ENCODE results near the gene HES5.

Gene HES5

DNA sequence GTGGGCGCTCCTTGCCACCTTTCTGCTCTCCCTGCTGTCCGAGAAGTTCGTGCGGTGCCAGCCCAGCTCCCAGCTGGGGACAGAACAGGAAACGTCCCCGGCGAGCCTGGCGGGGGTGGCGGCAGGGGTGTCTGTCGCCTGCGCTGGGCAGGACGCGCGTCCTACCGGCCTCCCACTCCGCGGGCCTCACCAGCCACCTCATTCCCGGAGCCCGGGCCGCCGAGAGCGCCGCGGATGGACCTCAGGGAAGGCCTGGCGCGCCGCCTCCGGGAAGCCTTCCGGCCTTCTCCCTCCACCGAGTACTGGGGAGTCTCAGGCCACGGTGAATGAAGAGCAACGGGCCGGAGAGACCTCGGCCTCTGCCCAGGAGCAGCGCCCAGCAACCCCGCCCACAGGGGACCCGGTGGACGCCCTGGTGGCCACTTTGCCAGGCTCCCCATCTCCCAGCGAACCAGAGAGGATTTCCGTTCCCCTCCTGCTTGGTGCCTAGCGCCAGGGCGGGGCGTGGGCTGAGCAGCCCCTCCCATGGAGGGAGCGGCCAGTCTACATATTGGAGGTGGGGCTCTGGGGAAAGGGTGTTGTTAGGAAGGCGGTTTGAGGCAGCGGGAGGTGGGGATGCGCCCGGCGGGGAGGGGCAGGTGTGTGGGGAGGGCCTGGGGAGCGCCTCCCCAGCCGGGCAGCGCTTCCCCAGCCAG lies 16.6 kb upstream of the HES5 start:
- peak; percentile 98 for DNase-seq

DNA sequence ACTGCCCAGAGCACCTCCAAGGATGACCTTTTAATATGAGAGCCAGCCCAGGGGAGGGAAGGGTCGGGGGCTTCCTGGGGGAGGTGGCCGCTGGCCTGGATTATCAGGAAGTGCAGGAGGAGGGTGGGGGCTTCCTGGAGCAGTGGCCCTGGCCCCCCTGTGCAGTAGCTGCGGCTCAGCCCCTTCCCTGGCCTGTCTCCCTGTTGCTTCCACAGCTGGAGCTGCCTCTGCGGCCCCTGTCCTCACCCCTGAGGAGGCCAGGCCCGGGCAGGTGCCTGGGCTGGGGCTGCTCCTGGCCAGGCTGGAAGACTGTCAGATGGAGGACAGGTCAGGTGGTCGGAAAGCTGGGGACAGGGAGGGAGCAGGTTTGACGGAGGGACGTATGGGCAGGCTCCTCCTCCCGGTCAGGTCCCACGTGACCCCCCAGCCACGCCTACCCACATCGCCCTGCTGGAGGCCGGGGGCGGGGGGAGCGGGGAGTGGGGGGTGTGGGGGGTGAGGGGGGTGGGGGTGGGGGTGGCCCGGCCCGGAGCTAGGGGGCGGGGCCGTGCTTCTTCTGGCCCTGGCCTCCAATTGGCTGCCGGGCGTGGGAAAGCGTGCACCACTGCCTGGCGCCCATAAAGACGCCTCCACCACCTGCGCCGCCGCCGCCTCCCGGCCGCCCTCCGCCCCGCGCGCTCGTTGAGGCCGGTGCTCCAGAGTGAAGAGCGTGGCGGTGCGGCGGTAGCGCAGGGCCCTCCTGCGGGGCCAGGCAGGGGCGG lies 15.9 kb upstream of the HES5 start:
- DNase-seq, result peak; percentile 97

DNA sequence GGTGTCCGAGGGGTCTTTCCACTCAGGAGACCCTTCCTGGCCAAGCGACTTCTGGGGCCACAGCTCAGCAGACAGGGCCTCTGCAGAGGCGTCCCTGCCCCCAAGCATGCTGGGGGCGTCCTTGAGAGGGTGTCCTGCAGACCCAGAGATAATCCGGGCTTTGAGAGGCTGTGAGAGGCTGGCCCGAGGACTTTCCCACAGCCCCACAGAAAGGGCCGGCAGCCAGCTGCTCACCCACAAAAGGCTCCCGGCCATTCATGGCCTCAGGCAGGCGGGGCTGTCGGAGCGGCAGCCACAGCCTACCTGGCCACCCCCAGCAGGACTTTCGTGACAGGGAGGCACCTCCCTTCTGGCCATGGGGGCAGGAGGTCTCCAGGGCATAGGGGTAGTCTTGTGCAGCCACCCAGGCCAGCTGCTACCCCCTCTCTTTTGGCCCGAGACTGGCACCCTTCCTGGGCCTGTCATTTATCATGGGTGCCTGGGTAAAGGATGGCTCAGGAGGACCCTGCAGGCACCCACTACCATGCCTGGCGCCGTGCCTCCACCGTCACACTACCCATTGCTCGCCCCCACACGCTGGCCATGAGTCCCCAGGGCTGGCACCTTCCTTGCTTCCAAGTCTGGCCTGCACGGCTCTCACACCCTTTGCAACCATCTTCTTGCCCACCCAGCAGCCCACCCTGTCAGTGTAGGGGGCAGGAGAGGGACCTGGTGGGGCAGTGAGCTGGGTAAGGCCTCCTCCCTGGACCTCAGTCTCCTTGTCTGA lies 15.0 kb upstream of the HES5 start:
- peak; percentile 69 for DNase-seq

DNA sequence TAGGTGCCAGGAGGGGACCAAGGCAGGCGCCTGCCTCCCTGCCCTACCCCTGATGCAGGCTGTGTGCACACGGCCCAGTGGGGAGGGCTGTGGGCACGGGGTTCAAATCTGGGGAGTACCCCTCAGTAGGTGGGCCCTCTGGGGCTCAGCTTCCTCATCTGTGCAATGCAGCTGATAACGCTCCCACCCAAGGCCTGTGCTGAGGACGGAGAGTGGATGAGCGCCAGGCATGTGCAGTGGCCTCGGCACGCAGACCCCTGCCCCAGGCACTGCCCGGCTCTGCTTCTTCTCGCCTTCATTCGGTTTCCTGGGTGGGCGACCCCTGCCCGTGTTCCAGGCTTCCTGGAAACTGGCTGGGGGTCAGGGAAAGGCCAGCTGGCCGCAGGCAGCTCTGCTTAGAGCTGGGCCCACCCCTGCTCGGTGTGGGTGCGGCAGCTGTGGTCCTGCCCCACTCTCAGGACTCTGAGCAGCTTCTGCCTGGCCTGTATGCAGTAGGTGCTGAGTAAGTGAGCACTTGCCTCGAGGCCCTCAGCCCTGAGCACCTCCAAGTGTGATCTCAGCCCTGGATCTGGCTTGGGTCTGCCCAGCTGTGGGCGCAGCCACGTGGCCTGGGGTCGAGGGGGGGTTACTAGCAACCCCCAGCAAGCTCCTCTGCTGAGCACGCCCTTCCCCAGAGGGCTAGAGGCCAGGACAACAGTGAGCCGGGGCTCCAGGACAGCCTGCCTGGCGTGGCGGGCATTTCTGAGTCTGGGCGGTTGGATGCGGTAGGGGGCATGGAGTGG lies 14.2 kb upstream of the HES5 start:
- peak; percentile 84 for DNase-seq

DNA sequence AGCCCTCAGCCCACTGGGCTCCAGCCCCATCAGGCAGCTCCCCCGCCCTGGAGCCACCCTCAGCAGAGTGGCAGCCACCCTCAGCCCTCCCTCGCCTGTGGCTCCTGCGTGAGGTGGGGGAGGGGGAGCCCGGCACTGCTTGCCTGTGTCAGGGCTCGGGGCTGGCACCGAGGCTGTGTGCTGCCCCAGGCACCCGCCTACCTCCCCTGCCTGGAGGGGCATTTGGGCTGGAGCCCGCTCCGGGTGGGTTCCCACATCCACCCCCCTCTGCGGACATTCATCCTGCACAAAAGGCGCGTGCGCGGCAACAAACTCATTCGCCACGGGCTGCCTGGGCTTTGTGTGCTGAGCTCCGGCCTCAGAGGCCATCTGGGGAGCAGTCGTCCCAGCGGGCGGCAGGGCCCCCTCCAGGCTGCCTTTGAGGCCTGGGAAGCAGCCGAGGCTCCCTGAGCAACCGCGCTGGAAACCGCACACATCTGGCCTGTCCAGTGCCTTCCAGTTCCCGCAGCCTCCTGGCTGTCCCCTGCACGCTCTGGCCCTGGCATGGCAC lies 13.6 kb upstream of the HES5 start:
- DNase-seq, result peak; percentile 83

DNA sequence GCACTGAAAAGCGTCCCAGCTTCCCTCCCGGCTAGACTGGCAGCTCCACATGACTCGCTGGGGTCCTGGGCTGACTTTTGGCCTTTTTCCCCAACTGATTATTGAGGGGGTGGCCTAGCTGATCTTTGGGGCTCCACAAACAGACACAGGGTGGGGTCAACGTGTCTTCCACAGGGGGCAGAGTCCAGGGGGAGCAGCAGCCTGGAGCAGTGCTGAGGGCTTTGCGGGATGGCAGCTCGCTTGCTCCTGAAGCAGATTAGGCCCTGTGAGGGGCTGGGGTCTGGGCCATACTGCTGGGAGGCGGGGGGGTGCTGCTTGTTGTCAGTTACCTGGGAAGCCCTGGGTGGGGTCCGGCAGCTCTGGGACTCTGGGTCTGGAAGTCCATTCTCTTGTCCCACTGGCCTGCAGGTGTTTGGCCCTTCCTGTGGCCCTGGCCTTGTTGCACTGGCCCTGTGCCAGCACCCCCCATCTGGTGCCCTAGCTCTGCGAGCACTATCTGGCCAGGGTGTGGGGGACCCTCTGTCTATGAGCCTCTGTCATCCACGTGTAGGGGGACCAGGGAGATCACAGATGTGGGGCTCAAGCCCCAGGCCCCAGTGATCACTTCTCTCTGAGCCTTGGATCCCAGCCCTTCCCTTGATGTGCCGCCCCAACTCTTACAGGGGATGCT lies 12.3 kb upstream of the HES5 start:
- DNase-seq, result peak; percentile 37

DNA sequence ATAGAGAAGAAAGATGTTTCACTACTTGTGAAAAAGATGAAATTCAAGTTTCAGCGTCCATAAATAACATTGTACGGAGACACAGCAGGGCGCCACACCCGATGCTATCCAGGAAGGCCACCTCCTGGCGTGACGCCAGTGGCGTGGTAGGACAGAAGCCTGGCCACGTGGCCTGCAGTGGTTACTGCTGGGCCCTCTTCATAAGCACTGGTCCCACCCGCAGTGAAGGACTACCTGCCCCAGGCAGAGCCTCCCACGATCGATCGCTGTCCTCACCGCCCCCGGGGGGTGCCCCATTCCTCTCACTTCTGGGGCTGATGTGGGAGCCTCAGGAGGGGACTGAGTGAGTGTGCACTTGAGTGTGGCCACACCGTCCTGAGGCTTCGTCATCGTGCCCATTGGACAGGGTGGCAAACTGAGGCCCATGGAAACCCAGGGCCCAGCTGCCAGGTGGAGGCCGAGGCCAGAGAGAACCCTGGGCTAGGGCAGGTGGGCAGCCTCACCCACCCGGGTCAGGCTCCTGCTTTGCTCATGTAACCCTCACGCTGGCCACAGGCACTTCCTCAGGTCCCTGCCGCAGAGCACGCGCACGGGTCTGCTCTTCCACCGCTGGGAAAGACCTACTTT lies 11.7 kb upstream of the HES5 start:
- DNase-seq, result peak; percentile 80

DNA sequence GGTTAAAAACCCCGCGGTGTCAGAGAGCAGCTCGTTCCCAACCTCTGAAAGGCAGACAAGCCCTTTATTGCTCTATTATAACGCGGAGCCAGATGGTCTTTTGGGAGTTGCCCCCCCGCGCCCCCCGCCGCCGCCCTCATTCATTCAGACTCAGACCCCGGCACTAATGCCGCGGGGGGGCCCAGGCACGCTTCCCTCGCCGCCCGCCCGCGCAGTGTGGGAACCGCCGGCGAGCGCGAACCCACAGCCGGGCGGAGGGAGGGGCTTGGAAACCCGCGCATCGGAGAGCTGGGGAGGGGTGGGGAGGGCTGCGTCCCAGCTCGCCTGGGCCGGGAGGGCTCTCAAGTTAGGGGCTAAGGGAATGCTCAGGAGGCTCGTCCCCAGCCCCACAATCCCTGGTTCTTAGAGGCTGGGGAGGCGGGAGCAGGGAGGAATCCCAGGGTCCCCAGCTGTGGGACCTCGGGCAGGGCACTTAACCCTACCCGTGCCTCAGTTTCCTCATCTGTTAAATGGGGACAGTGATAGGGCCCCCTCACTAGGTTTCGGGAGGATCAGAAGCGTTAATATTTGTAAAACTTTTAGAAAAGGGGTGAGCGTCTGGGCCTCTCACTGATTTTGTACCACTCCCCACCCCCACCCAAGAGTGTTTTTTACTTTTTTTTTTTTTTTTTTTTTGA lies 10.9 kb upstream of the HES5 start:
- peak; percentile 51 for DNase-seq

DNA sequence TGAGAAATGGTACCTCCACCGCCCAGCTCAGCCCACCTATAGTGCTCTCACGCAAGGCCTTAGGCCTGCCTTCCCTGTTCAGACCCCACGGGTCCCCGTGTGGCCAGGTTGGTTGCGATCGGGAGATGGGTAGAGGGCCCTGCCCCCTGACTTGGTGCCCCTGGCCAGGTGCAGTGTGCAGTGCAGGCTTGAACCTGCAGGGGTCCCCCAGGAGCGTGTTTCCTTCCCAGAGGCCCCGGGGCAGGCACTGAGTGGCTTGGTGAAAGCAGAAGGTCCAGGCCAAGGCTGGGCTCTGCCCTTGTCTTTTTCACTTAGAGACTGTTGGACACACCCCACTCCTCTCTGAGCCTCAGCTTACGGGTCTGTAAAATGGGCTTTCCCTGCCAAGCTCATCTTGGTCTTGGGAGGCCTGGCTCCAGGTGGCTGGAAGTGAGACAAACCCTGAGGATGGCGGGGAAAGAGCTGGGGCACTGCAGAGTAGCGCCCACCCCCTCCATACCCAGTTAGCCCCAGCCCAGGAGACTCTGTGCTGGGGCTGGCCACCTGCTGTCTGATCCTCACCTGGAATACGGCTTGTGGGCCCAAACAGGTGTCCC lies 9.3 kb upstream of the HES5 start:
- DNase-seq, result peak; percentile 52

DNA sequence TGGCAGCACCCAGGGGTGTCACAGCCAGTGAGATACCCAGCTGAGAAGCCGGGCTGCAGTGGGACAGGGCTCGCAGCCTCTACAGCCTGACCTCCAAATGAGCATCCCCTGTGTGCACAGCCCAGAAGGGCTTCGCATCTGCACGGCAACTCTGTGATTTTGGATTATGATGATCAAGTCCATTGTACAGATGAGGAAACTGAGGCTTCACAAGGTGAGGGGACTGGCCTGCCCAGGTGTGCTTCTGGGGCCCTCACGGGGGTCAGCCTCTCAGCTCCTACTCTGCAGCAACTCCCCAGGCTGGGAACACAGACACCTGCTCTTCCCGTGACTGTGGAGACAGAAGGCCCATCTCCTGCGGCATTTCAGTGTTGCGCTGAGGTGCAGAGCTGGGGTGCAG lies 8.8 kb upstream of the HES5 start:
- DNase-seq, result no peak

DNA sequence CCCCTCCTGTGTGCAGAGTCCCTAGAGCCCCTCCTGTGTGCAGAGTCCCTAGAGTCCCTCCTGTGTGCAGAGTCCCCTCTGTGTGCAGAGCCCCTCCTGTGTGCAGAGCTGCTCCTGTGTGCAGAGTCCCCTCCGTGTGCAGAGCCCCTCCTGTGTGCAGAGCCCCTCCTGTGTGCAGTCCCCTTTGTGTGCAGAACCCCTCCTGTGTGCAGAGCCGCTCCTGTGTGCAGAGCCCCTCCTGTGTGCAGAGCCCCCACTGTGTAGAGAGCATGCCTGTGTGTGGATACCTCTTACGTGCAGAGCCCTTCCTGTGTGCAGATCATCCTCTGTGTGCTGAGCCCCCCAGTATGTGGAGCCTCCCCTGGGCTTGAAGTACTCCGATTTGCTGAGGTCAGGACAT lies 8.3 kb upstream of the HES5 start:
- no peak for DNase-seq

DNA sequence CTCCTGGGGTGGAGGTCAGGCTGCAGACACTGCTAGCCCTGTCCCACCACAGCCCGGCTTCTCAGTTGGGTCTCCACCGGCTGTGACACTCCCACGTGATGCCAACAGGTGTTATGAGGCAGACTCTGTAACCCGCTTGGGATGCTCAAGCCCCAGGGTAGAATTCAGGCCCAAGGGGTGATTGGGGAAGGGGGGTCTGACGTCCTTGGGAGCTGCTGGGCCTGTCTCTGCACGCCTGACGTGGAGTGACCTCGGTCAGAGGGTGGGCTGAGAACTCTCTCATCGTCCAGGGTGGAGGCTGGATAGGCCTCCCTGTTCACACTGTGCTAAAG lies 7.7 kb upstream of the HES5 start:
- no peak for DNase-seq

DNA sequence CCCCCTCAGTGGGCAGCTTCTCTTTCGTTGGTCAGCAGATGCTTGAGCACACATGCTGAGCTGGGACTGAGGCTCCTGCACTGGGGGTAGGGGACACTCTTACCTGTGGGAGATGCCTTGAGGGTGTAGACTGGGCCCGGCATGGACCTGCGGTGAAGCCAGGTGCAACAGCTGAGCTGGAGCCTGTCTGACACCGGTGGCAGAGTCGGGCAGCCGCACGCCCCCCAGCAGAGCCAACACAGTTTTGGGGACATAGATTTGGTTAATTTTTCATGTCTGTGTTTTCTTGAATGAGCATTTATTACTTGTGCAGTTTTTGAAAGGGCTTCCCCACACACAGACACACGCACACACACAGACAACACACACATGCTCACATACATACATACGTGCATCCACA lies 5.9 kb upstream of the HES5 start:
- DNase-seq, result no peak

DNA sequence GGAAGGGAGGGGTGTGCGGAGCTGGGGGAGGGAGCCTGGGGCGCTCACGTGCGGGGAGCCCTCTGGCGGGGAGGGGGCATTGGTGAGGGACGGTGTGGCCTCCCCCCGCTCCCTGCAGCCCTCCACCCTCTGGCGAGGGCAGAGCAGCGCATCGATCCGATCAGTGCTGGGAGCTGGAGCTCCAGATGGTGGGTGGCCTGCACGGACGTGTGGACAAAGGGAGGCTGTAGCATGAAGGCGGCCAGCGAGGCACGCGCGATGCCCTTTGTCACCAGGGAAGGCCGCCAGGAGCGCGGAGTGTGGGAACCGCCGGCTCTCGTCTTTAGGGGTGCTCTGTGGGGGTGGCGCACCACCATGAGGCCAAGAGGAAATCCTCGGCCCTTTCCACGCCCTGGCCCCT lies 5.4 kb upstream of the HES5 start:
- DNase-seq, result no peak

DNA sequence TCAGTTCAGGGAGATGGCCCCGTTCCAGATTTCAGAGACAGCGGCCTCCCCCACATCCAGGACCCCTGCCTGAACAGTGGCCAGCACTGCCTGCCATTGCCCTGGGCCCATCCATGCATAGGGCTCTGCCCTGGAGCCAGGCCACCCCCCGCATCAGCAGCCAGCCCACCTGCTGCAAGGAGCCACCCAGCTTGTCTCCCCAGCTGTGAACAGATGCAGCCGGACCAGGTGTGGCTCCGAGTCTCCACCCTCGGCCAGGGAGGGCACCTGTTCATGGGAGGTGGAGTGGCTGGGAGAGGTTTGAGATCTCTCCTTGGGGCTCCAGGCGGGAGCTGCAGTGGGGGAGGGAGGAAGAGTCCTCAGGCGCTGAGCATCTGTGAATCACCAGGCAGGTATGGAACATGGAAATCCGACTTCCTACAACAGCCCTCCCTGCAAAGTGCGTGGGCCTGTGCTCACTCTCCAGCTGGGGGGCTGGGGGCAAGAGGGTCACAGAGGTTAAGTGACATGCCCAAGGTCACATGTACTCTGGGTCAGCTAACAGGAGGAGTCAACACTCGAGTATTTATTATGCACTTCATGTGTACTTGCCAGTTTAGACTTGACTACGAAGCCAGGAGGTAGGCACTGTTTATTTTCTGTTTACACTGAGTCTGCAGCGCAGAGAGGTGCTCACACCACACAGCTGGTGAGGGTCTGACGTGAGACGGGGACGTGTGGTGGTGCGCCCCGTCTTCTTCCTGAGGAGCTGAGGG lies 4.8 kb upstream of the HES5 start:
- DNase-seq, result no peak

DNA sequence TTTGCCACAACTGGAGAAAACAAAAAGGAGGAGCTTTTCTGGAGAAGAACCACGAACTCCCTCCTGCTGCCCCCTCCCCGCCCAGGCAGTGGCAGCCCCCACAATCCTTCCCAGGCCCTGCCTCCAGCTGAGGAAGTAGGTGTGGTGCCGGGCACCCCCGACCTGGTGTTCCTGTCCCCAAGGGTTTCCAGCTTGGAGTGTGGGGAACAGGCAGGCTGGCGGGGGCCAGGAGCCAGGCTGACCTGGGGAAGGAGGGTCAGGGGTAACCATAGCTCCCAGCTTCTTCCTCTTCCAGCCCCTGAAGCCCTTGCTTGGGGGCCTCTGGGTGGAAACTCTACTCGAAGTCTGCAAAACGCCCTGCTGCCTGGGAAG lies 4.2 kb upstream of the HES5 start:
- DNase-seq, result no peak

DNA sequence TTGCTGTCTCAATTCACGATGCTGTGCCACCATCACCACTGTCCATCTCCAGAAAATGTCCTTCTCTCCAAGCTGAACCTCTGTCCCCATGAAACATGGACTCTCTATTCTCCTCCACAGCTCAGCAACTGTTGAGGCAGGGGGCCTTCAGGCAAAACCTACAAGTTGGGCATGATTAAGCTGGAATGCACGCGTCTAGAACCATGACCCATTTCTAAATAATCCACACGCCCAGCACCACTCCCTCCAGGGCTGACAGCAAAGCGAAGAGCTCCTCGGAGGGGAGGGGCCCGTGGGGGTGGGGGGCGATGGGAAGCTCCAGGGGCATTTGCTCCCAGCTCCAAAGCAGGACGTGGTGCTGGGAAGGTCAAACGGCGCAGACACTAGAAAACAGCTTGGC lies 3.3 kb upstream of the HES5 start:
- no peak for DNase-seq

DNA sequence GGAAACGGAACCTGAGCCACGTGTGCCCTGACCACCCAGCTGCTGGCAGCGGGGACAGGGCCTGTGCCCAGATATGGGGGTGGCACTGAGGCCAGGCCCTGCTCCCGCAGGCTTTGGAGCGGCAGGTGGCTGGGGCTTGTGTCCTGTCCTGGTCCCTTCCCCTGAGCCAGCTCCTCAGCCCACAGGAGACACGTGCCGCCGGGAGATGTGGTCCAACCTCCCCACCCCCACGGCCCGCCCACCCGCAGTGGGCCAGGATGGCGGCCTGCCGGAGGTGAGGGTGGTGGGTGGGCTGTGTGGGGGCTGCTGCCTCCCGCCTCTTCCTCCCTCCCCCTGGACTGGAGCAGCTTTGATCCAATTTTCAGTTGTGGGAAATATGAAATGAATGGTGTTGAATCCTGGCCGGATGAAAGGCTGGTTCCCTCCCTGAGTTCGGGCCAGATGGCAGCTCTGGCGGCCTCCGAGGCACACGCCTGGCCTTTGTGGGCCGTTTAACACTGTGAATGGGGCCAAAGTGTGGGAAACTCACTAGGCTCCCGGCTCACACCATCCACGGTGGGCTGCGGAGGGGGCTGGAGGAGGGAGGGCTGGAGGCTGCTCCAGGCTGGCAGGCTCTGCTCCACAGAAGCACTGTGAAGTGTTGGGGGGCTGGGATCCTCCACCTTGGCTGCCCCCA lies 2.6 kb upstream of the HES5 start:
- no peak for DNase-seq

DNA sequence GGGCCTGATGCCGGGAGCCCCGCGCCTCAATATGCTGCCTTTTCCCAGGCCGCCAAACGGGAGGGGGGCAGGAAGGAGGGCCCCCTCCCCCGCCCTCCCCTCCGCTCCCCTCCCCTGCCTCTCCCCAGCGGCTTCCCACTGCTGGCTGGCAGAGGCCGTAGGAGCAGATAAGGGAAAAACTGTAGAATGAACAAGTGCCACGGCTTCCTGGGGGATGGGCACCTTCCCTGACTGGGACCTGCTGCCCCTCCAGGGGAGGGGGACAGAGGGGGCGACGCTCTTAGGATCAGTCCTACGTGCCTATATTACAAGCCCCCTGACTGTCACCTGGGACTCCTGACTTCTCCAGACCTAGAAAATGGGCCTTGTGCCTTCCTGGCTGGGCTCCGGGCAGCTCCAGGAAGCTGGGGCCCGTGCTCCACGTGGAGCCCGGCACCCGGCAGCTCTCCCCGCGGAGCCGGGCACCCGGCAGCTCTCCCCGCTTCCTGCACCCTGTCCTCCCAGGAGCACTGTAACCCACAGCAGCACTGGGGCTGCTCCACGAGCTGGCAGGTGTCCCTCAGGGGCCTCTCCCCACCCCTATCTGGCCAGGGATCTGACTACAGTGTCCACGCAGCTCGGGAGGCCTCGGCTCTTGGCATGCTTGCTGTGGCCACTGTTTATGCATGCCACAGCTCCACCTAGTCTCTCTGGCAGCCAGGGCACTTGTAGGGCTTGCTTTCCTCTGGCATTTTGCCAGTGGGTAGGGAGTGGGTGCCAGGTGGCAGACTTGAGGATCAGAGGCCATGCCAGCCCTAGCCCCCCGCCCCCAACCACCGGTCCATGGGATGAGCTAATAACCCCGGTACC lies 674 bp upstream of the HES5 start:
- peak; percentile 89 for DNase-seq
